ENCODE measurements around the gene PTPN23. TPM values are rescaled to one million over a fixed set of nuclear protein-coding genes. Genes with fewer than 3 reads are reported as not detected.

The PTPN23 gene
- total and polyA plus RNA-seq, 9 of the 15 experiments (the other 6 are each of a cell fraction or from before 2014, with no cell fraction given), result 0.41 to 58.7 (median 7.2) TPM

- no peak for TF ChIP-seq CTCFL (IDR thresholded peaks at IDR 0.05; ENCODE audit: borderline replicate concordance, insufficient read depth, low read depth, low read length, poor library complexity, severe bottlenecking)
- peak; percentile 93 for TF ChIP-seq MTA2 (IDR thresholded peaks at IDR 0.05; ENCODE audit: low read depth)
- no peak for TF ChIP-seq EHMT2 (IDR thresholded peaks at IDR 0.05)
- TF ChIP-seq ESRRA (IDR thresholded peaks at IDR 0.05; ENCODE audit: borderline replicate concordance, low read depth), result peak; percentile 99
- no peak for TF ChIP-seq CREB1 (IDR thresholded peaks at IDR 0.05)
- TF ChIP-seq CREB1 (CRISPR knock-in tag; IDR thresholded peaks at IDR 0.05), result no peak
- TF ChIP-seq USF1 (CRISPR knock-in tag; IDR thresholded peaks at IDR 0.05), result no peak
- peak; percentile 60; the same call in 1 of the 2 replicates for TF ChIP-seq PYGO2 (tag; IDR thresholded peaks at IDR 0.05)
- no peak for TF ChIP-seq RERE (CRISPR knock-in tag; IDR thresholded peaks at IDR 0.05; ENCODE audit: borderline replicate concordance)
- TF ChIP-seq ETV1 (tag; conservative IDR thresholded peaks at IDR 0.05; ENCODE audit: low read depth), result no peak
- TF ChIP-seq ZFPM2 (CRISPR knock-in tag; IDR thresholded peaks at IDR 0.05), result no peak
- TF ChIP-seq U2AF2 (optimal IDR thresholded peaks at IDR 0.05; ENCODE audit: low read depth, low read length), result no peak
- no peak; the same call in 1 of the 2 replicates for TF ChIP-seq ZNF431 (CRISPR knock-in tag; IDR thresholded peaks at IDR 0.05)
- TF ChIP-seq POLR2A (conservative IDR thresholded peaks at IDR 0.05), result no peak; the same call in 1 of the 2 replicates
- TF ChIP-seq GTF2F1 (IDR thresholded peaks at IDR 0.05; ENCODE audit: low read depth, low read length), result no peak
- no peak for TF ChIP-seq RBM34 (IDR thresholded peaks at IDR 0.05; ENCODE audit: borderline replicate concordance, insufficient read depth, low read length)
- no peak for TF ChIP-seq MBD1 (CRISPR knock-in tag; IDR thresholded peaks at IDR 0.05)
- no peak for TF ChIP-seq FOXK1 (CRISPR knock-in tag; IDR thresholded peaks at IDR 0.05; ENCODE audit: borderline replicate concordance)
- TF ChIP-seq KHSRP (IDR thresholded peaks at IDR 0.05), result 0 out of 2 replicates have a peak, but pooled peaks have one; percentile 71
- TF ChIP-seq ELF1 (tag; IDR thresholded peaks at IDR 0.05), result peak; percentile 59
These were observed 33.5 kb upstream of the PTPN23 start (continued) for GRCh38 chr3:47347217-47347801.
